ENCODE data around the gene EFNB1.

Gene EFNB1

GRCh38 chrX:68844581-68844980, 15.8 kb downstream of the EFNB1 start:
- no peak for DNase-seq

- no peak for DNase-seq
Observed at GRCh38 chrX:68846536-68846935, 17.7 kb downstream of the EFNB1 start.

- no peak for DNase-seq
Observed at GRCh38 chrX:68847172-68847571, 18.4 kb downstream of the EFNB1 start.

GRCh38 chrX:68848189-68848940, 19.5 kb downstream of the EFNB1 start:
- no peak for DNase-seq

- DNase-seq: no peak
Observed at GRCh38 chrX:68851082-68851481, 22.3 kb downstream of the EFNB1 start.

GRCh38 chrX:68852046-68852445, 23.2 kb downstream of the EFNB1 start:
- DNase-seq: no peak

GRCh38 chrX:68853665-68854251, 24.9 kb downstream of the EFNB1 start:
- no peak for DNase-seq

GRCh38 chrX:68865300-68865699, 36.5 kb downstream of the EFNB1 start:
- DNase-seq: no peak

- DNase-seq: no peak
Observed at GRCh38 chrX:68865926-68866325, 37.1 kb downstream of the EFNB1 start.

- no peak for DNase-seq
Observed at GRCh38 chrX:68867458-68868112, 38.8 kb downstream of the EFNB1 start.

GRCh38 chrX:68868316-68868715, 39.5 kb downstream of the EFNB1 start:
- DNase-seq: no peak

- no peak for DNase-seq
Observed at GRCh38 chrX:68868902-68869800, 40.3 kb downstream of the EFNB1 start.

GRCh38 chrX:68870357-68870756, 41.5 kb downstream of the EFNB1 start:
- DNase-seq: no peak

- no peak for DNase-seq
Observed at GRCh38 chrX:68872171-68872570, 43.4 kb downstream of the EFNB1 start.

GRCh38 chrX:68874076-68874475, 45.3 kb downstream of the EFNB1 start:
- no peak for DNase-seq

GRCh38 chrX:68876731-68877130, 47.9 kb downstream of the EFNB1 start:
- DNase-seq: no peak

GRCh38 chrX:68877606-68878005, 48.8 kb downstream of the EFNB1 start:
- DNase-seq: no peak

GRCh38 chrX:68878977-68879645, 50.3 kb downstream of the EFNB1 start:
- no peak for DNase-seq

GRCh38 chrX:68880846-68881552, 52.2 kb downstream of the EFNB1 start:
- no peak for DNase-seq

GRCh38 chrX:68881911-68882310, 53.1 kb downstream of the EFNB1 start:
- DNase-seq: no peak

GRCh38 chrX:68883800-68884199, 55.0 kb downstream of the EFNB1 start:
- no peak for DNase-seq

GRCh38 chrX:68889249-68889648, 60.4 kb downstream of the EFNB1 start:
- DNase-seq: no peak
